ENCODE data around the gene CEACAM5.
A peak's percentile ranks its signal among the peaks of the same experiment; 100 is the strongest.
"Not testable (repeated sequence)": the region's sequence is repeated elsewhere in the genome, so short reads cannot be mapped to it uniquely, and the experiment has no call there.

CEACAM5 gene

GRCh38 chr19:41740415-41741243 lies 32.2 kb downstream of the CEACAM5 start:
- DNase-seq (ENCODE audit: low spot score), result no peak
- FAIRE-seq, result no peak

GRCh38 chr19:41741244-41741554 lies 32.8 kb downstream of the CEACAM5 start:
- FAIRE-seq (no peak), DNase-seq (ENCODE audit: low spot score) (no peak)

- DNase-seq (ENCODE audit: low spot score) (no peak), FAIRE-seq (no peak)
Observed at GRCh38 chr19:41744850-41745249, 36.4 kb downstream of the CEACAM5 start.

DNA sequence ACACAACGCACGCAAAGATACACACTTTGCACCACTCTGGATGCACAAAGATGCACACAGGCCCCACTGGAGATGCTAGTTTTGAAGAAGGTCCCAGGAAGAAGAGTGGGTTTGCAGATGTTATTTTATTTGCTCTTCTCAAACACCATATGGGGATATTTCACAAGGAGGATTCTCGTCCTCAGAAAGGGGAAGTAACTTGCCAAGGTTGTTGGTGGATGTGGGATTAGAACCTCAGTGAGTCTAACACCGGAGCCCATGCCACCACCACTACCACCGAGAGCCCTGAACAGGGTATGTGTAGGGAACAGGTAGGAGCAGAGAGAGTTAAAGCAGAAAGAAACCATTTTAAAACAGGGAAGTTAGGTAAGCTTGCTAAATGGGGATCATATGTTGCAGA lies 37.3 kb downstream of the CEACAM5 start:
- DNase-seq (ENCODE audit: low spot score), result no peak
- FAIRE-seq, result no peak

GRCh38 chr19:41746593-41747227 lies 38.3 kb downstream of the CEACAM5 start:
- DNase-seq (ENCODE audit: low spot score) (no peak), FAIRE-seq (no peak)

- FAIRE-seq (no peak), DNase-seq (ENCODE audit: low spot score) (no peak)
Observed at GRCh38 chr19:41748012-41748411, 39.6 kb downstream of the CEACAM5 start.

- FAIRE-seq; DNase-seq (ENCODE audit: low spot score): not testable (repeated sequence)
Observed at GRCh38 chr19:41750248-41751134, 42.1 kb downstream of the CEACAM5 start.

DNA sequence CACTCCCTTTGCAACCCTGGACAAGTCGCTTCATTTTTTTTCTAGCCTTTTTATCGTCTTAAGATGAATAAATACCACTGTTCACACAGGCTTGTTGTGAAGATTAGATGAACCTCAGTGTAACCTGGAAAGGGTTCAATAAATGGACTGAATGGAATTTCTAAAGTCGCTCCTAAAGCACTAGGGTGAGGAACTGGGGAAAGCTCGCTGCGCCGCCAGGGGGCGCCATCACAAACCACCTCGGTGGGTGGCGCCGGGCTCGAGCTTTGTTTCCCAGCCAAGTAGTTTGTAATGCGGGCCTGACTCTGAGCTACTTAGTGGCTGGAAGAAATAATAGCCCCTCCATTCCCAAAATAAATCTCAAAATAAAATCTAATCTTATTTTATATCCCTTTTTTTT lies 44.7 kb downstream of the CEACAM5 start:
- DNase-seq (ENCODE audit: low spot score) (no peak), FAIRE-seq (no peak)

GRCh38 chr19:41753936-41754529 lies 45.6 kb downstream of the CEACAM5 start:
- DNase-seq (ENCODE audit: low spot score), result no peak
- FAIRE-seq, result no peak

GRCh38 chr19:41755328-41755913 lies 47.0 kb downstream of the CEACAM5 start, which contains the start of gene CEACAM6:
TSS of gene CEACAM6 (plus strand) at chr19:41755530. CDS start at chr19:41755639, 109 bp downstream.
- DNase-seq (ENCODE audit: low spot score) (no peak), FAIRE-seq (no peak)

- DNase-seq (ENCODE audit: low spot score) (no peak), FAIRE-seq (no peak)
Observed at GRCh38 chr19:41758846-41759245, 50.4 kb downstream of the CEACAM5 start.

DNA sequence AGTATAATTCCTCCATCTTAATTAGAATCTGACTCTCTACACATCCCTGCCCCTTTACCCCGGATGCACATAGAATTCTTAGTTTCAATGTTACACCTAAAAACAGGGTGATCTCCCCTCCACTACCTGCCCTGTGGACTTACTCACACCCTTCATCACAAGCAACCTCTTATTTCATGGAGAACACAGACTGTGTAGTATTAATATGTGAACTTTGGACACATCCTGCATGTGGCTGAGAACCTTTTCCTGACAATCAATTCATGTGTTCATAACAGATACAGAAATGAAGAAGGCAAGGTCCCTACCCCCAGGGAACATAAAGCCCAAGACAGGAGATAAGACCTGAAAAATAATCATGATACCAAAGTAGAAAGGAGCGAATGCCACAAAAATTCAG lies 58.7 kb downstream of the CEACAM5 start:
- DNase-seq (ENCODE audit: low spot score) (no peak), FAIRE-seq (no peak)

DNA sequence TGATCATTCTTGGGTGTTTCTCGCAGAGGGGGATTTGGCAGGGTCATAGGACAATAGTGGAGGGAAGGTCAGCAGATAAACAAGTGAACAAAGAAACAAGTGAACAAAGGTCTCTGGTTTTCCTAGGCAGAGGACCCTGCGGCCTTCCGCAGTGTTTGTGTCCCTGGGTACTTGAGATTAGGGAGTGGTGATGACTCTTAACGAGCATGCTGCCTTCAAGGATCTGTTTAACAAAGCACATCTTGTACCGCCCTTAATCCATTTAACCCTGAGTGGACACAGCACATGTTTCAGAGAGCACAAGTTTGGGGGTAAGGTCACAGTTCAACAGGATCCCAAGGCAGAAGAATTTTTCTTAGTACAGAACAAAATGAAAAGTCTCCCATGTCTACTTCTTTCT lies 59.7 kb downstream of the CEACAM5 start:
- not testable (repeated sequence) for FAIRE-seq; DNase-seq (ENCODE audit: low spot score)

GRCh38 chr19:41769608-41770007 lies 61.2 kb downstream of the CEACAM5 start:
- no peak for DNase-seq (ENCODE audit: low spot score)
- FAIRE-seq, result peak; percentile 82

- FAIRE-seq (no peak), DNase-seq (ENCODE audit: low spot score) (no peak)
Observed at GRCh38 chr19:41771410-41771809, 63.0 kb downstream of the CEACAM5 start.

- no peak for FAIRE-seq
Observed at GRCh38 chr19:41774515-41774980, 66.1 kb downstream of the CEACAM5 start.

GRCh38 chr19:41776700-41777099 lies 68.3 kb downstream of the CEACAM5 start:
- FAIRE-seq (no peak), DNase-seq (ENCODE audit: low spot score) (no peak)

More at GRCh38 chr19:41774515-41774980, 66.1 kb downstream of the CEACAM5 start:
- DNase-seq (ENCODE audit: low spot score), result no peak

All from RCC 7860 (cell line).